OCI-LY7 (cell line): ENCODE measurements around the gene ANKFN1.

Experiments
- EZH2phosphoT487 ChIP-seq: fragments of 200-600 bp; sonication (generic); IDR thresholded peaks from 2 replicates; pipeline ENCODE4 v1.6.1; 2018; ENCODE audit warnings: low read depth, borderline replicate concordance, mild to moderate bottlenecking, mixed run types, antibody characterized with exemption, low read length, moderate library complexity, mixed read lengths
- TF ChIP-seq, protein P1 (sequence below): fragments of 200-600 bp; sonication (generic); conservative IDR thresholded peaks from 2 replicates; pipeline ENCODE4 v1.5.1; 2014; ENCODE audit warnings: mild to moderate bottlenecking, antibody characterized with exemption, low read length, moderate library complexity, mixed read lengths

- TF ChIP-seq, protein P1, sequence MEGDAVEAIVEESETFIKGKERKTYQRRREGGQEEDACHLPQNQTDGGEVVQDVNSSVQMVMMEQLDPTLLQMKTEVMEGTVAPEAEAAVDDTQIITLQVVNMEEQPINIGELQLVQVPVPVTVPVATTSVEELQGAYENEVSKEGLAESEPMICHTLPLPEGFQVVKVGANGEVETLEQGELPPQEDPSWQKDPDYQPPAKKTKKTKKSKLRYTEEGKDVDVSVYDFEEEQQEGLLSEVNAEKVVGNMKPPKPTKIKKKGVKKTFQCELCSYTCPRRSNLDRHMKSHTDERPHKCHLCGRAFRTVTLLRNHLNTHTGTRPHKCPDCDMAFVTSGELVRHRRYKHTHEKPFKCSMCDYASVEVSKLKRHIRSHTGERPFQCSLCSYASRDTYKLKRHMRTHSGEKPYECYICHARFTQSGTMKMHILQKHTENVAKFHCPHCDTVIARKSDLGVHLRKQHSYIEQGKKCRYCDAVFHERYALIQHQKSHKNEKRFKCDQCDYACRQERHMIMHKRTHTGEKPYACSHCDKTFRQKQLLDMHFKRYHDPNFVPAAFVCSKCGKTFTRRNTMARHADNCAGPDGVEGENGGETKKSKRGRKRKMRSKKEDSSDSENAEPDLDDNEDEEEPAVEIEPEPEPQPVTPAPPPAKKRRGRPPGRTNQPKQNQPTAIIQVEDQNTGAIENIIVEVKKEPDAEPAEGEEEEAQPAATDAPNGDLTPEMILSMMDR, result no peak
- no peak for TF ChIP-seq EZH2phosphoT487
Observed at GRCh38 chr17:56392321-56392720, 239.0 kb downstream of the ANKFN1 start.
